Uterus (tissue), 2 donors: ENCODE data around the gene ITSN1.

Source experiments
- POLR2A ChIP-seq, 2 donors: fragments of 450-650 bp; IDR thresholded peaks; one replicate each; pipeline ENCODE4 v1.6.1; 2016; ENCODE audit warnings: antibody characterized with exemption in 2 of 2, mild to moderate bottlenecking in 1 of 2, moderate library complexity in 1 of 2
- TF ChIP-seq, protein P1 (sequence below), 4 experiments: fragments of 200-600 bp in 2 of 4; fragments of 450-650 bp in 2 of 4; sonication (generic) in 2 of 4; IDR thresholded peaks; one replicate each; pipeline ENCODE4 v1.5.1; 2016 to 2019; ENCODE audit warnings: antibody characterized with exemption in 4 of 4, mild to moderate bottlenecking in 2 of 4, moderate library complexity in 1 of 4

GRCh38 chr21:33780631-33781030 lies 138.3 kb downstream of the ITSN1 start:
- TF ChIP-seq, protein P1, sequence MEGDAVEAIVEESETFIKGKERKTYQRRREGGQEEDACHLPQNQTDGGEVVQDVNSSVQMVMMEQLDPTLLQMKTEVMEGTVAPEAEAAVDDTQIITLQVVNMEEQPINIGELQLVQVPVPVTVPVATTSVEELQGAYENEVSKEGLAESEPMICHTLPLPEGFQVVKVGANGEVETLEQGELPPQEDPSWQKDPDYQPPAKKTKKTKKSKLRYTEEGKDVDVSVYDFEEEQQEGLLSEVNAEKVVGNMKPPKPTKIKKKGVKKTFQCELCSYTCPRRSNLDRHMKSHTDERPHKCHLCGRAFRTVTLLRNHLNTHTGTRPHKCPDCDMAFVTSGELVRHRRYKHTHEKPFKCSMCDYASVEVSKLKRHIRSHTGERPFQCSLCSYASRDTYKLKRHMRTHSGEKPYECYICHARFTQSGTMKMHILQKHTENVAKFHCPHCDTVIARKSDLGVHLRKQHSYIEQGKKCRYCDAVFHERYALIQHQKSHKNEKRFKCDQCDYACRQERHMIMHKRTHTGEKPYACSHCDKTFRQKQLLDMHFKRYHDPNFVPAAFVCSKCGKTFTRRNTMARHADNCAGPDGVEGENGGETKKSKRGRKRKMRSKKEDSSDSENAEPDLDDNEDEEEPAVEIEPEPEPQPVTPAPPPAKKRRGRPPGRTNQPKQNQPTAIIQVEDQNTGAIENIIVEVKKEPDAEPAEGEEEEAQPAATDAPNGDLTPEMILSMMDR (IDR thresholded peaks at IDR 0.05): no peak
- no peak for TF ChIP-seq POLR2A (IDR thresholded peaks at IDR 0.05)
